IPS-18a (cell line): ENCODE measurements around the gene TDRD15.

ENCODE experiments used
- H3K27ac ChIP-seq: one replicate; pipeline ENCODE4 v1.5.1; 2013; ENCODE audit warnings: low read length
- H3K27me3 ChIP-seq: one replicate; pipeline ENCODE4 v1.6.1; 2013; ENCODE audit warnings: mild to moderate bottlenecking, low read length; ENCODE audit not compliant: control insufficient read depth, insufficient read depth
- H3K36me3 ChIP-seq: one replicate; pipeline ENCODE4 v1.6.1; 2013; ENCODE audit warnings: low read depth, low read length; ENCODE audit not compliant: control insufficient read depth
- H3K4me1 ChIP-seq: one replicate; pipeline ENCODE4 v1.6.1; 2013; ENCODE audit warnings: low read depth, low read length; ENCODE audit not compliant: control insufficient read depth
- H3K4me3 ChIP-seq: one replicate; pipeline ENCODE4 v1.5.1; 2013; ENCODE audit warnings: low read length
- H3K9ac ChIP-seq: one replicate; pipeline ENCODE4 v1.6.1; 2013; ENCODE audit warnings: mild to moderate bottlenecking, low read length, moderate library complexity
- H3K9me3 ChIP-seq: one replicate; pipeline ENCODE4 v1.6.1; 2013; ENCODE audit warnings: low read depth, low read length; ENCODE audit not compliant: control insufficient read depth

TDRD15 gene

GRCh38 chr2:21183726-21184125 is 60.0 kb downstream of the TDRD15 start:
- Histone ChIP-seq H3K9me3 (no peaks in the 10 kb centered on the region), H3K4me1 (no peaks in the 10 kb centered on the region), H3K27me3 (no peaks in the 10 kb centered on the region), H3K9ac (no peak overlapping the region), H3K27ac (no peak overlapping the region), H3K4me3 (no peak overlapping the region), H3K36me3 (no peaks in the 10 kb centered on the region)

GRCh38 chr2:21191535-21191934 is 67.8 kb downstream of the TDRD15 start:
- peaks cover 6% of the 10 kb centered on the region for H3K4me1 ChIP-seq
- H3K36me3 ChIP-seq: no peaks in the 10 kb centered on the region
- H3K27ac ChIP-seq: no peak overlapping the region
- no peaks in the 10 kb centered on the region for H3K27me3 ChIP-seq
- no peak overlapping the region for H3K4me3 ChIP-seq
- no peak overlapping the region for H3K9ac ChIP-seq
- H3K9me3 ChIP-seq: no peaks in the 10 kb centered on the region
